GM19193 (cell line): ENCODE results near the gene COL15A1.

Experiments used
- POLR2A ChIP-seq: IDR thresholded peaks from 4 replicates; pipeline ENCODE4 v1.6.1; 2011; ENCODE audit not compliant: insufficient read depth, insufficient read length; ENCODE audit errors: extremely low read depth

The COL15A1 gene

DNA sequence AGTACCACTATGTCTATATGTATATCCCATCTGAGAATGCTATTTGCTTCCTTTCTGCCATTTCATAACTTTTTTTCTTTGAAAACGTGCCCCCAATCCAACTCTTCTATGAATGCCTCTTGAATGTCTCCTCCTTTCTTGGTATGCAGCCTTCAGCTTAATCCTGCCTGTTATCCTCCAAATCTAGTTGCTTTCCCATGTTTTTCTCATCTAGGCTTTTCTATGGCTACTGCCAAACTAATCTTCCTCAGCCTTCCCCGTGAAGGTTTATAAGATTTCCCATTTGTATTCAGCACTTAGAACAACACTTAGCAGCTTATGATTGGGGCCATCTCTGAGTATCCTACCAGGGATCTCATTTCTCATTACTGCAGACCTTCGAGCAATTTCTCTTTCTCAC is 163.7 kb downstream of the COL15A1 start:
- no peak for TF ChIP-seq POLR2A

DNA sequence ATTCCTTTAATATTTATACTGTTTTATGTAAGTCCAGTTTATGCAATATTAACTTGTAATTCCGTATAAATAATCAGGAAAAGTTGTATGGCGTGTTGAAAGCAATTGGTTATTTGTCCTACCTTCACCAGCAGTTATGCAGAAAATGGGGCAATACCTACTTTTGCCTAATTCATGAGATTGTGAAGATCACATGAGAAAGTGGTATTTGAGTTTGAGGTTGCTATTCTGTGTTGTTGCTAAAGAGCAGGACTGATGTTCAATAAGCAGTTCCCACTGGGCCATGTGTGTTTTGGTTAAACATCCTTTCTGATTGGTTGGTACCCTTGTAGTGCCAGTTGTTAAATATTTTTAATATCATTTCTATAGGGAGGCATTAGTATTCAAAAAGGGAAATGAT is 164.4 kb downstream of the COL15A1 start:
- no peak for TF ChIP-seq POLR2A

GRCh38 chr9:99109522-99109921 is 165.8 kb downstream of the COL15A1 start:
- no peak for TF ChIP-seq POLR2A

GRCh38 chr9:99112750-99113413 is 169.2 kb downstream of the COL15A1 start:
- TF ChIP-seq POLR2A: no peak

GRCh38 chr9:99113414-99114048 is 169.8 kb downstream of the COL15A1 start:
- no peak for TF ChIP-seq POLR2A

GRCh38 chr9:99114049-99114440 is 170.3 kb downstream of the COL15A1 start:
- TF ChIP-seq POLR2A: no peak

- TF ChIP-seq POLR2A: no peak
Measured at GRCh38 chr9:99114846-99115500, 171.3 kb downstream of the COL15A1 start.

DNA sequence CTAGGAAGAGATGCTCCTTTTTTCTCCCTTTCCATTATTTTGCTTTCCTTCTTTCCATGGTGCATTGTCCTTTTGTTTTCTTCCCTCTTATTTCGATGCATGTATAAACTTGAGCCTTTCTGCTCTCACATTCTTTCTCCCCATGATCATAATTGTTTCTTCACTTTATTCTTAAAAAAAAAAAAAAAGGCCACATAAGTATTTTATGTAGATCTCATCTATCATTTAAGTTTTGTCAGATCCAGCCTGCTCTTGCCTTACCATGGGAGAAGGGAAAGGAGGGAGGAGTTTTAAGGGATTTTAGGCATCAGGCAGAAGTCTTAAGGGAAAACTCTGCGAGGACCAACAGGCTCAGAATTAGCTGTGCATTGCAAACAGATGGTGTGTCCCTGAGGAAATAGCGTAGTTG is 172.3 kb downstream of the COL15A1 start:
- no peak for TF ChIP-seq POLR2A

DNA sequence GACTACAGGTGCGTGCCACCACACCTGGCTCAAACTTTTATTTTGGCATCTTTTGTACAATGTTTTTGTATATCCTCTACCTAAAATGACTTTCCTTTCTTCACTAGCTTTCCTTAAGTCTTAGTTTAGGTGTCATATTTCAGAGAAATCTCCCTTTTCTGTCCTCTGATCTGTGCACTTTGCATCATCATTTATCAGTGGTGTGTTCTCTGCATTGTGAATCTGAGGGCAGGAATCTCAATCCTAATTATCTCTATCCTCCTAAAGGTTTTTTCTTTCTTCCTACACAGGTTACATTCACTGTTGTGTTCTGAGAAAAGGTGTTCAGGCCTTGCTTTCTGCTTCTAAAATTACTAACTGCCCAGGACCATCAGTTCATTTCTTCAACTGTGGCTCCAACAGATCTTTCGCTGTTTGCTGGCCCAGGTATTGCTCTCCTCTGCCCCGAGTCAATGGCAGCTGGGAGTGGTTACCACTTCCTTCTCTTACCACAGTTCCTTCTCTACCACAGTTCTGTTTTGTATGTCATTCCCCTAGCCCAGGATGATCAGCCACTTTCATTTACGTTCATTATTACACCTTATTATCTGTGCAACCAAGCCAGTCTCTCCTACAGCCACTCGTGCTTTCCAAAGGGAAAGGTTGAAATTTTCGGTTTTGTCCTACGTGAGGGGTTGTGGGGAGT is 175.2 kb downstream of the COL15A1 start:
- no peak for TF ChIP-seq POLR2A

DNA sequence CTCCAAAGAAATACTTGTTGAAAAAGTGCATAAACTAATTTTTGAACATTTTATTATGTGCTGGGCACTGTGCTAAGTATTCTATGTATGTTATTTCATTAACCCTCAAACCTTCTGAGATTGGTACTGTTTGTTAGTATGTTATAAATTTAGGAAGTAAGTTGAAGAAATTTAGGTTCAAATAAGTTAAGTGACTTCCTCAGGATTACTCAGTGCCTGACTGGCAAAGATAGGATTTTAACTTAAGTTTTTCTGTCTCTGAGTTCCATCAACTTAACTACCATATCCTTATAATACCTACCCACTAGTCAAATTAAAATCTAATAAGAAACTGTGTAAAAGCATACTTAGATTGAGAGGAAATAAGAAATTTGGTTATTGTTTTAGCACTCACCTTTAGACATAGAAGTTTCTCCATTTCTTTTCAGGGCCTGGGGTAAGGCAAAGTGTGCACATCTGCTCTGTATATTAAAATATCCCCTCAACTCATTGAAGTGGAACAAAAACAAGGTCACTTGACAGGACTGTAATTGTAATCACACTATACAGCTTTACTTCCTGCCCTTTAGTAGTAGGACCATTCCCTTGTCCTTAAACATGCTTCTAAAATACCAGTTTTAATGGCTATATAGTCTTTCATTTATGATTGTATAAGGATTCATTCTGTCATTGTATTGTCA is 176.4 kb downstream of the COL15A1 start:
- no peak for TF ChIP-seq POLR2A
